ENCODE measurements around the gene MAL. TPM values are rescaled to one million over a fixed set of nuclear protein-coding genes. Genes with fewer than 3 reads are reported as not detected.

MAL gene
- total and polyA plus RNA-seq, 2 of the 13 experiments (the other 11 are each of a cell fraction or from before 2014, with no cell fraction given): not detected

- TF ChIP-seq ZNF770 (CRISPR knock-in tag; IDR thresholded peaks at IDR 0.05): no peak
- TF ChIP-seq GFI1 (CRISPR knock-in tag; IDR thresholded peaks at IDR 0.05; ENCODE audit: borderline replicate concordance): no peak
Observed at GRCh38 chr2:95068256-95068655, 42.7 kb downstream of the MAL start (continued).

GRCh38 chr2:95069465-95069864 is 44.0 kb downstream of the MAL start:
- CTCF ChIA-PET (ENCODE audit: low intra/inter-chr PET ratio, low total read pairs): no interaction called here
- Histone ChIP-seq H3K9ac (ENCODE audit: insufficient read depth, low read depth, low read length) (no peak overlapping the region), H3K79me2 (ENCODE audit: insufficient read depth, low read length) (no peaks in the 10 kb centered on the region), H3K4me2 (ENCODE audit: low read depth, low read length) (peak overlapping the region; percentile 79), H3K27me3 (ENCODE audit: control insufficient read depth in 1 of 2, insufficient read depth in 2 of 2, low read length in 2 of 2) (peaks cover 0 to 22% of the 10 kb centered on the region in 2 experiments; a peak in 3 of 5 replicates), H3K27ac (ENCODE audit: extremely low read length, insufficient read depth, low read length) (no peak overlapping the region), H3K36me3 (replicated peaks in 1 of 2; ENCODE audit: control insufficient read depth in 1 of 2, insufficient read depth in 2 of 2, low read length in 2 of 2) (no peaks in the 10 kb centered on the region), H3K9me3 (ENCODE audit: low read length) (no peaks in the 10 kb centered on the region), H4K20me1 (ENCODE audit: insufficient read depth, low read length) (no peaks in the 10 kb centered on the region), H3K4me3 (replicated peaks in 1 of 3; ENCODE audit: insufficient read depth in 1 of 3, low read depth in 2 of 3, low read length in 3 of 3) (peak overlapping the region in 2 of 3 experiments; percentile 3 to 35; a peak in 1 of 6 replicates), H2AFZ (ENCODE audit: low read length) (peak overlapping the region; percentile 59), H3K4me1 (ENCODE audit: insufficient read depth, low read length) (peaks cover 15% of the 10 kb centered on the region)
- POLR2A ChIA-PET: no interaction called here
- DNase-seq (ENCODE audit: low spot score) (no peak), FAIRE-seq (no peak), ATAC-seq (peak; percentile 78)
- no TSS peak for BruUV-seq (replicated peaks)
- intact Hi-C loops (cut with micrococcal nuclease; ENCODE audit: unreplicated experiment) (no loop called here), in situ Hi-C loops (cut with HindIII; ENCODE audit: extremely low pct_ligation_motif_present, low pct_unique_long_range_greater_than_20kb) (no loop called here)
- 1% methylated on average over 9 of the region's 9 CpGs for WGBS (ENCODE audit: low lambda C conversion rate)
- no peak for TF ChIP-seq ZNF280D (CRISPR knock-in tag; IDR thresholded peaks at IDR 0.05)
- TF ChIP-seq ZNF280B (CRISPR knock-in tag; IDR thresholded peaks at IDR 0.05; ENCODE audit: borderline replicate concordance): no peak
- no peak for TF ChIP-seq PHF20 (CRISPR knock-in tag; IDR thresholded peaks at IDR 0.05)
- TF ChIP-seq ZBTB21 (CRISPR knock-in tag; IDR thresholded peaks at IDR 0.05): no peak
- peak; percentile 49; the same call in 1 of the 2 replicates for TF ChIP-seq ELF3 (CRISPR knock-in tag; IDR thresholded peaks at IDR 0.05)
- no peak for TF ChIP-seq ETV6 (CRISPR knock-in tag; conservative IDR thresholded peaks at IDR 0.05)
- TF ChIP-seq ZNF10 (CRISPR knock-in tag; IDR thresholded peaks at IDR 0.05; ENCODE audit: borderline replicate concordance, low read depth): no peak
- TF ChIP-seq MXD3 (CRISPR knock-in tag; IDR thresholded peaks at IDR 0.05): no peak
- no peak for TF ChIP-seq IRX3 (CRISPR knock-in tag; IDR thresholded peaks at IDR 0.05; ENCODE audit: borderline replicate concordance, low read depth)
- TF ChIP-seq SNRNP70 (IDR thresholded peaks at IDR 0.05; ENCODE audit: low read depth, low read length): no peak
- TF ChIP-seq ZNF639 (CRISPR knock-in tag; conservative IDR thresholded peaks at IDR 0.05): no peak
- no peak for TF ChIP-seq ZNF598 (CRISPR knock-in tag; IDR thresholded peaks at IDR 0.05; ENCODE audit: borderline replicate concordance)

All from HepG2 (cell line).